Liver (tissue), 9 donors: ENCODE measurements around the gene VPS37B. TPM values are rescaled to one million over a fixed set of nuclear protein-coding genes. Genes with fewer than 3 reads are reported as not detected.

ENCODE experiments used
- DNase-seq: peaks from one replicate; pipeline ENCODE4 v3.0.0-alpha.2; 2017; ENCODE audit warnings: low spot score
- H3K27ac ChIP-seq, 2 donors: one replicate each; pipeline ENCODE4 v1.7.0; 2013; ENCODE audit warnings: inconsistent platforms in 2 of 2, low read length in 2 of 2, control low read depth in 1 of 2, low read depth in 1 of 2, mild to moderate bottlenecking in 1 of 2
- H3K27me3 ChIP-seq, 4 donors: one replicate each; pipeline versions ENCODE4 v1.6.1 to v1.7.0; 2013; ENCODE audit warnings: low read length in 3 of 4, inconsistent platforms in 1 of 4, mild to moderate bottlenecking in 1 of 4, moderate library complexity in 1 of 4; ENCODE audit not compliant: control insufficient read depth in 4 of 4, insufficient read depth in 4 of 4
- H3K36me3 ChIP-seq, 4 donors: one replicate each; pipeline versions ENCODE4 v1.6.1 to v1.7.0; 2013; ENCODE audit warnings: low read length in 3 of 4, mild to moderate bottlenecking in 3 of 4, low read depth in 1 of 4, moderate library complexity in 1 of 4; ENCODE audit not compliant: control insufficient read depth in 4 of 4, insufficient read depth in 3 of 4
- H3K4me1 ChIP-seq, 4 donors: one replicate each; pipeline versions ENCODE4 v1.6.1 to v1.7.0; 2013; ENCODE audit warnings: low read length in 3 of 4, mild to moderate bottlenecking in 3 of 4, moderate library complexity in 1 of 4; ENCODE audit not compliant: control insufficient read depth in 4 of 4, insufficient read depth in 4 of 4
- H3K4me3 ChIP-seq, 3 donors: one replicate each; pipeline versions ENCODE4 v1.6.1 to v1.7.0; 2013; ENCODE audit warnings: low read length in 3 of 3, control low read depth in 1 of 3, low read depth in 1 of 3, mild to moderate bottlenecking in 1 of 3
- H3K9ac ChIP-seq, 2 donors: one replicate each; pipeline ENCODE4 v1.7.0; 2013; ENCODE audit warnings: low read length in 2 of 2, mild to moderate bottlenecking in 2 of 2, moderate library complexity in 2 of 2, control low read depth in 1 of 2, low read depth in 1 of 2
- H3K9me3 ChIP-seq, 4 donors: one replicate each; pipeline versions ENCODE4 v1.6.1 to v1.7.0; 2013; ENCODE audit warnings: low read length in 3 of 4; ENCODE audit not compliant: control insufficient read depth in 4 of 4
- EGR1 ChIP-seq, 2 donors: IDR thresholded peaks; 2 replicates each; pipeline ENCODE4 v1.6.1; 2016 to 2018; ENCODE audit warnings: antibody characterized with exemption in 2 of 2, low read depth in 2 of 2
- FOXA1 ChIP-seq: IDR thresholded peaks from 2 replicates; pipeline ENCODE4 v1.6.1; 2016; ENCODE audit warnings: antibody characterized with exemption
- FOXA2 ChIP-seq: IDR thresholded peaks from 2 replicates; pipeline ENCODE4 v1.6.1; 2016; ENCODE audit warnings: antibody characterized with exemption
- GABPA ChIP-seq, 2 donors: IDR thresholded peaks in 1 of 2; conservative IDR thresholded peaks in 1 of 2; 2 replicates each; pipeline ENCODE4 v1.6.1; 2016; ENCODE audit warnings: antibody characterized with exemption in 2 of 2, mild to moderate bottlenecking in 1 of 2, moderate library complexity in 1 of 2
- HNF4A ChIP-seq, 2 donors: conservative IDR thresholded peaks; 2 replicates each; pipeline ENCODE4 v1.6.1; 2016; ENCODE audit warnings: antibody characterized with exemption in 2 of 2, mild to moderate bottlenecking in 2 of 2
- HNF4G ChIP-seq: IDR thresholded peaks from 2 replicates; pipeline ENCODE4 v1.6.1; 2016; ENCODE audit warnings: antibody characterized with exemption
- JUND ChIP-seq, 2 donors: IDR thresholded peaks; 2 replicates each; pipeline ENCODE4 v1.6.1; 2016; ENCODE audit warnings: antibody characterized with exemption in 2 of 2
- NR2F2 ChIP-seq: IDR thresholded peaks from 2 replicates; pipeline ENCODE4 v1.6.1; 2016; ENCODE audit warnings: antibody characterized with exemption
- RXRA ChIP-seq, 2 donors: IDR thresholded peaks; 2 replicates each; pipeline ENCODE4 v1.6.1; 2017 to 2018; ENCODE audit warnings: antibody characterized with exemption in 2 of 2, mild to moderate bottlenecking in 1 of 2
- TAF1 ChIP-seq: conservative IDR thresholded peaks from 2 replicates; pipeline ENCODE4 v1.6.1; 2016; ENCODE audit warnings: antibody characterized with exemption, mild to moderate bottlenecking
- YY1 ChIP-seq: IDR thresholded peaks from 2 replicates; pipeline ENCODE4 v1.6.1; 2016; ENCODE audit warnings: antibody characterized with exemption, mild to moderate bottlenecking
- WGBS: extraction: QIAGEN DNeasy Blood & Tissue Kit; methylation state at CpG from one replicate; pipeline ENCODE4 v1.1.7; 2013; 5-methylcytosine and 5-hydroxymethylcytosine counted together
- polyA plus RNA-seq, 2 donors: library from polyadenylated mRNA; stranded (reverse) in 1 of 2; unstranded in 1 of 2; fragments of 200-250 nt in 1 of 2; fragments of >200 nt in 1 of 2; fragmentation: Nextera tagmentation in 1 of 2; extraction: Ambion mirVana in 1 of 2; gene quantifications; one replicate each; pipeline versions ENCODE4 v1.2.1 to v1.2.3, GENCODE V29; 2013 to 2015
- total RNA-seq, 2 donors: library from RNA; depleted of rRNA; stranded (reverse); fragments of >200 nt; gene quantifications; one replicate each; pipeline ENCODE4 v1.2.3, GENCODE V29; 2014
- TF ChIP-seq, protein P1 (sequence below): IDR thresholded peaks from 2 replicates; pipeline ENCODE4 v1.6.1; 2016; ENCODE audit warnings: antibody characterized with exemption
- TF ChIP-seq, protein P2 (sequence below): IDR thresholded peaks from 2 replicates; pipeline ENCODE4 v1.6.1; 2016; ENCODE audit warnings: antibody characterized with exemption, mild to moderate bottlenecking
- TF ChIP-seq, protein P3 (sequence below): fragments of 150-350 bp; IDR thresholded peaks from 2 replicates; pipeline ENCODE4 v1.5.1; 2017; ENCODE audit warnings: improper control_type of control experiment, low read depth, low read length; ENCODE audit not compliant: missing input control
- TF ChIP-seq, protein P4 (sequence below): IDR thresholded peaks from 2 replicates; pipeline ENCODE4 v1.6.1; 2016; ENCODE audit warnings: antibody characterized with exemption
- TF ChIP-seq, protein P5 (sequence below): IDR thresholded peaks from 2 replicates; pipeline ENCODE4 v1.6.1; 2016; ENCODE audit warnings: antibody characterized with exemption
- donor health status: healthy.
- donor health status: healthy.
- donor health status: healthy.
- donor health status: healthy.
- donor health status: healthy.

Gene VPS37B
- total and polyA plus RNA-seq, 4 donors, result 2.3 to 6.8 (median 3.8) TPM

DNA sequence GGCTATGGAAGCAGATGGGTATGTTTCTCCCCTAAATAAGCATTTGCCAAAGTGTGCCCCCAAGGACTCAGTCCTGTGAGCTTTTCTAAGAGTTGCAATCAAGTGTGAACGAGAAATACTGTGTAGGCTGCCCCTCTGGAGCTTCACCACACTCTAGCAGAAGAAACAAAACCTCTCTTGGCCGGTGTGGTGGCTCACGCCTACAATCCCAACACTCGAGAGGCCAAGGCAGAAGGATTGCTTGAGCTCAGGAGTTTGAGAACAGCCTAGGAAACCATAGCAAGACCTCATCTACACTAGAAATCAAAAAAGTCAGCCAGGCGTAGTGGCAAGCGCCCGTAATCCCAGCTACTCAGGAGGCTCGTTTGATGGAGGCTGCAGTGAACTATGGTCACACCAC is 9.8 kb downstream of the VPS37B start:
- no peak for TF ChIP-seq HNF4G
- TF ChIP-seq, protein P1, sequence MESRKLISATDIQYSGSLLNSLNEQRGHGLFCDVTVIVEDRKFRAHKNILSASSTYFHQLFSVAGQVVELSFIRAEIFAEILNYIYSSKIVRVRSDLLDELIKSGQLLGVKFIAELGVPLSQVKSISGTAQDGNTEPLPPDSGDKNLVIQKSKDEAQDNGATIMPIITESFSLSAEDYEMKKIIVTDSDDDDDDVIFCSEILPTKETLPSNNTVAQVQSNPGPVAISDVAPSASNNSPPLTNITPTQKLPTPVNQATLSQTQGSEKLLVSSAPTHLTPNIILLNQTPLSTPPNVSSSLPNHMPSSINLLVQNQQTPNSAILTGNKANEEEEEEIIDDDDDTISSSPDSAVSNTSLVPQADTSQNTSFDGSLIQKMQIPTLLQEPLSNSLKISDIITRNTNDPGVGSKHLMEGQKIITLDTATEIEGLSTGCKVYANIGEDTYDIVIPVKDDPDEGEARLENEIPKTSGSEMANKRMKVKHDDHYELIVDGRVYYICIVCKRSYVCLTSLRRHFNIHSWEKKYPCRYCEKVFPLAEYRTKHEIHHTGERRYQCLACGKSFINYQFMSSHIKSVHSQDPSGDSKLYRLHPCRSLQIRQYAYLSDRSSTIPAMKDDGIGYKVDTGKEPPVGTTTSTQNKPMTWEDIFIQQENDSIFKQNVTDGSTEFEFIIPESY, result no peak
- TF ChIP-seq FOXA2, result no peak
- no peak for TF ChIP-seq NR2F2
- TF ChIP-seq, protein P2, sequence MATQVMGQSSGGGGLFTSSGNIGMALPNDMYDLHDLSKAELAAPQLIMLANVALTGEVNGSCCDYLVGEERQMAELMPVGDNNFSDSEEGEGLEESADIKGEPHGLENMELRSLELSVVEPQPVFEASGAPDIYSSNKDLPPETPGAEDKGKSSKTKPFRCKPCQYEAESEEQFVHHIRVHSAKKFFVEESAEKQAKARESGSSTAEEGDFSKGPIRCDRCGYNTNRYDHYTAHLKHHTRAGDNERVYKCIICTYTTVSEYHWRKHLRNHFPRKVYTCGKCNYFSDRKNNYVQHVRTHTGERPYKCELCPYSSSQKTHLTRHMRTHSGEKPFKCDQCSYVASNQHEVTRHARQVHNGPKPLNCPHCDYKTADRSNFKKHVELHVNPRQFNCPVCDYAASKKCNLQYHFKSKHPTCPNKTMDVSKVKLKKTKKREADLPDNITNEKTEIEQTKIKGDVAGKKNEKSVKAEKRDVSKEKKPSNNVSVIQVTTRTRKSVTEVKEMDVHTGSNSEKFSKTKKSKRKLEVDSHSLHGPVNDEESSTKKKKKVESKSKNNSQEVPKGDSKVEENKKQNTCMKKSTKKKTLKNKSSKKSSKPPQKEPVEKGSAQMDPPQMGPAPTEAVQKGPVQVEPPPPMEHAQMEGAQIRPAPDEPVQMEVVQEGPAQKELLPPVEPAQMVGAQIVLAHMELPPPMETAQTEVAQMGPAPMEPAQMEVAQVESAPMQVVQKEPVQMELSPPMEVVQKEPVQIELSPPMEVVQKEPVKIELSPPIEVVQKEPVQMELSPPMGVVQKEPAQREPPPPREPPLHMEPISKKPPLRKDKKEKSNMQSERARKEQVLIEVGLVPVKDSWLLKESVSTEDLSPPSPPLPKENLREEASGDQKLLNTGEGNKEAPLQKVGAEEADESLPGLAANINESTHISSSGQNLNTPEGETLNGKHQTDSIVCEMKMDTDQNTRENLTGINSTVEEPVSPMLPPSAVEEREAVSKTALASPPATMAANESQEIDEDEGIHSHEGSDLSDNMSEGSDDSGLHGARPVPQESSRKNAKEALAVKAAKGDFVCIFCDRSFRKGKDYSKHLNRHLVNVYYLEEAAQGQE, result no peak
- TF ChIP-seq, protein P3, sequence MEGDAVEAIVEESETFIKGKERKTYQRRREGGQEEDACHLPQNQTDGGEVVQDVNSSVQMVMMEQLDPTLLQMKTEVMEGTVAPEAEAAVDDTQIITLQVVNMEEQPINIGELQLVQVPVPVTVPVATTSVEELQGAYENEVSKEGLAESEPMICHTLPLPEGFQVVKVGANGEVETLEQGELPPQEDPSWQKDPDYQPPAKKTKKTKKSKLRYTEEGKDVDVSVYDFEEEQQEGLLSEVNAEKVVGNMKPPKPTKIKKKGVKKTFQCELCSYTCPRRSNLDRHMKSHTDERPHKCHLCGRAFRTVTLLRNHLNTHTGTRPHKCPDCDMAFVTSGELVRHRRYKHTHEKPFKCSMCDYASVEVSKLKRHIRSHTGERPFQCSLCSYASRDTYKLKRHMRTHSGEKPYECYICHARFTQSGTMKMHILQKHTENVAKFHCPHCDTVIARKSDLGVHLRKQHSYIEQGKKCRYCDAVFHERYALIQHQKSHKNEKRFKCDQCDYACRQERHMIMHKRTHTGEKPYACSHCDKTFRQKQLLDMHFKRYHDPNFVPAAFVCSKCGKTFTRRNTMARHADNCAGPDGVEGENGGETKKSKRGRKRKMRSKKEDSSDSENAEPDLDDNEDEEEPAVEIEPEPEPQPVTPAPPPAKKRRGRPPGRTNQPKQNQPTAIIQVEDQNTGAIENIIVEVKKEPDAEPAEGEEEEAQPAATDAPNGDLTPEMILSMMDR, result no peak
- TF ChIP-seq GABPA (IDR thresholded peaks at IDR 0.05 in 1 of 2, conservative IDR thresholded peaks at IDR 0.05 in 1 of 2), result no peak
- TF ChIP-seq, protein P4, sequence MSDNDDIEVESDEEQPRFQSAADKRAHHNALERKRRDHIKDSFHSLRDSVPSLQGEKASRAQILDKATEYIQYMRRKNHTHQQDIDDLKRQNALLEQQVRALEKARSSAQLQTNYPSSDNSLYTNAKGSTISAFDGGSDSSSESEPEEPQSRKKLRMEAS, result no peak
- no peak for TF ChIP-seq TAF1
- TF ChIP-seq EGR1 (IDR thresholded peaks at IDR 0.05; ENCODE audit: low read depth in 2 of 2), result no peak
- peaks cover 0 to 29% (median 10%) of the 10 kb centered on the region in 4 donors for H3K4me1 ChIP-seq
- H3K27ac ChIP-seq, result no peak overlapping the region
- DNase-seq, result no peak
- H3K36me3 ChIP-seq, result no peaks in the 10 kb centered on the region
- H3K9ac ChIP-seq, result no peak overlapping the region
- H3K27me3 ChIP-seq, result no peaks in the 10 kb centered on the region
- H3K9me3 ChIP-seq, result no peaks in the 10 kb centered on the region
- no peak overlapping the region for H3K4me3 ChIP-seq
- 96% methylated on average over 8 of the region's 8 CpGs for WGBS

DNA sequence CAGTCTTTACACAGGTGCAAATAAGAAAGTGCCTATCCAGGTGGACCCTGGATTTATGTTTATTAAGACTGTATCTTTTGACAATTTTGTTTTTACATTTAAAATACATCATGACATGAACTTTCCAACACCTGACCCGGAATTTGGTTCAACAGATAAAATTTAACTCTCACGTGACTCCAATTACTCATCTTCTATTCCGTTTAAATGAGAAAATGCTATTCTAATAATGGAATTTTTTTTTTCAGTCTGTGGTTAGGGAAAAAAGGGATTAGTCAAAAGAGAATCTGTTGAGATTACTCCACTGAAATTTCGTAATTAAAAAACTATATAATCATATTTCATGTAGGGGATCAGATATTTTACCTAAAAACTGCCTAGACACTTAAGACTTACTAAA is 11.1 kb downstream of the VPS37B start:
- no peak overlapping the region for H3K4me3 ChIP-seq
- no peaks in the 10 kb centered on the region for H3K27me3 ChIP-seq
- no peak overlapping the region for H3K27ac ChIP-seq
- no peak for DNase-seq
- H3K36me3 ChIP-seq, result no peaks in the 10 kb centered on the region
- 75% methylated on average over 4 of the region's 4 CpGs for WGBS
- no peak overlapping the region for H3K9ac ChIP-seq
- peaks cover 0 to 29% (median 10%) of the 10 kb centered on the region in 4 donors for H3K4me1 ChIP-seq
- no peaks in the 10 kb centered on the region for H3K9me3 ChIP-seq
- TF ChIP-seq, protein P4, result no peak
- TF ChIP-seq RXRA (IDR thresholded peaks at IDR 0.05) (no peak), YY1 (no peak), FOXA1 (no peak), JUND (IDR thresholded peaks at IDR 0.05) (no peak), HNF4A (conservative IDR thresholded peaks at IDR 0.05) (no peak)
- TF ChIP-seq, protein P5, sequence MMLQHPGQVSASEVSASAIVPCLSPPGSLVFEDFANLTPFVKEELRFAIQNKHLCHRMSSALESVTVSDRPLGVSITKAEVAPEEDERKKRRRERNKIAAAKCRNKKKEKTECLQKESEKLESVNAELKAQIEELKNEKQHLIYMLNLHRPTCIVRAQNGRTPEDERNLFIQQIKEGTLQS, result no peak
- TF ChIP-seq, protein P1, result no peak
- TF ChIP-seq, protein P2, result no peak
